CD14-positive monocyte (primary cell): ENCODE measurements around the gene COL4A2. TPM values are rescaled to one million over a fixed set of nuclear protein-coding genes. Genes with fewer than 3 reads are reported as not detected.

Source experiments
- DNase-seq, 3 donors: peaks; one replicate each; pipeline ENCODE4 v3.0.0-alpha.2; 2011 to 2022
- H2AFZ ChIP-seq: 2 replicates; pipeline ENCODE4 v1.6.0; 2012; ENCODE audit warnings: mild to moderate bottlenecking, low read depth, low read length, inconsistent platforms; ENCODE audit not compliant: insufficient read depth, poor library complexity, severe bottlenecking
- H3K27ac ChIP-seq, 2 donors: 1 replicate in 1 of 2; 2 replicates in 1 of 2; pipeline ENCODE4 v1.5.1; 2012 to 2013; ENCODE audit warnings: low read length in 2 of 2, control low read depth in 1 of 2, inconsistent platforms in 1 of 2, low read depth in 1 of 2, mild to moderate bottlenecking in 1 of 2
- H3K27me3 ChIP-seq, 2 donors: one replicate each; pipeline versions ENCODE4 v1.6.0 to v1.6.1; 2011 to 2013; ENCODE audit warnings: low read length in 2 of 2; ENCODE audit not compliant: control insufficient read depth in 2 of 2, insufficient read depth in 2 of 2
- H3K36me3 ChIP-seq, 2 donors: replicated peaks in 1 of 2; 1 replicate in 1 of 2; 2 replicates in 1 of 2; pipeline versions ENCODE4 v1.5.1 to v1.6.1; 2012 to 2013; ENCODE audit warnings: low read length in 2 of 2, control low read depth in 1 of 2, inconsistent platforms in 1 of 2, mild to moderate bottlenecking in 1 of 2; ENCODE audit not compliant: insufficient read depth in 2 of 2, control insufficient read depth in 1 of 2
- H3K4me1 ChIP-seq, 2 donors: 1 replicate in 1 of 2; 2 replicates in 1 of 2; pipeline versions ENCODE4 v1.5.1 to v1.6.1; 2012 to 2013; ENCODE audit warnings: low read length in 2 of 2, control low read depth in 1 of 2, inconsistent platforms in 1 of 2, mild to moderate bottlenecking in 1 of 2, moderate library complexity in 1 of 2; ENCODE audit not compliant: insufficient read depth in 2 of 2, control insufficient read depth in 1 of 2
- H3K4me2 ChIP-seq: replicated peaks from 2 replicates; pipeline ENCODE3; 2012; ENCODE audit warnings: low read length, moderate library complexity, mild to moderate bottlenecking; ENCODE audit not compliant: poor library complexity, severe bottlenecking; ENCODE audit errors: extremely low read depth
- H3K4me3 ChIP-seq, 3 experiments: fragments of 200-600 bp in 1 of 3; sonication (generic) in 1 of 3; replicated peaks in 1 of 3; 1 replicate in 2 of 3; 2 replicates in 1 of 3; pipeline ENCODE4 v1.5.1; 2011 to 2013; ENCODE audit warnings: low read length in 3 of 3, mild to moderate bottlenecking in 3 of 3, control low read depth in 2 of 3, low read depth in 2 of 3, inconsistent platforms in 1 of 3, moderate library complexity in 1 of 3
- H3K79me2 ChIP-seq: 2 replicates; pipeline ENCODE4 v1.6.0; 2012; ENCODE audit warnings: mild to moderate bottlenecking, control low read depth, inconsistent platforms, low read length, moderate library complexity; ENCODE audit not compliant: insufficient read depth
- H3K9ac ChIP-seq: 2 replicates; pipeline ENCODE4 v1.6.0; 2017; ENCODE audit warnings: low read length, mild to moderate bottlenecking; ENCODE audit not compliant: insufficient read depth, poor library complexity, severe bottlenecking
- H3K9me3 ChIP-seq, 2 donors: replicated peaks in 1 of 2; 1 replicate in 1 of 2; 2 replicates in 1 of 2; pipeline versions ENCODE4 v1.5.1 to v1.6.1; 2012 to 2013; ENCODE audit warnings: low read length in 2 of 2, control low read depth in 1 of 2; ENCODE audit not compliant: control insufficient read depth in 1 of 2, insufficient read depth in 1 of 2
- H4K20me1 ChIP-seq: 2 replicates; pipeline ENCODE4 v1.6.0; 2012; ENCODE audit warnings: mild to moderate bottlenecking, low read length, control low read depth, moderate library complexity; ENCODE audit not compliant: insufficient read depth
- H3K27ac Mint-ChIP-seq, 7 donors: one replicate each; pipeline ENCODE4 v1.8.0; 2020; ENCODE audit warnings: mild to moderate bottlenecking in 7 of 7, mixed read lengths in 7 of 7, moderate library complexity in 6 of 7, inconsistent platforms in 2 of 7
- H3K27me3 Mint-ChIP-seq, 3 donors: one replicate each; pipeline ENCODE4 v1.8.0; 2021 to 2022; ENCODE audit warnings: low read depth in 3 of 3, mild to moderate bottlenecking in 3 of 3, mixed read lengths in 3 of 3, moderate library complexity in 3 of 3, inconsistent platforms in 1 of 3
- H3K36me3 Mint-ChIP-seq, 2 donors: one replicate each; pipeline ENCODE4 v1.8.0; 2020; ENCODE audit warnings: mixed read lengths in 2 of 2, inconsistent platforms in 1 of 2, mild to moderate bottlenecking in 1 of 2
- H3K4me1 Mint-ChIP-seq: one replicate; pipeline ENCODE4 v1.8.0; 2020; ENCODE audit warnings: mild to moderate bottlenecking, mixed read lengths
- H3K4me3 Mint-ChIP-seq, 2 donors: one replicate each; pipeline ENCODE4 v1.8.0; 2020; ENCODE audit warnings: mild to moderate bottlenecking in 2 of 2, mixed read lengths in 2 of 2, moderate library complexity in 1 of 2
- H3K9me3 Mint-ChIP-seq, 7 donors: one replicate each; pipeline ENCODE4 v1.8.0; 2020 to 2022; ENCODE audit warnings: mixed read lengths in 7 of 7, mild to moderate bottlenecking in 6 of 7, moderate library complexity in 6 of 7, inconsistent platforms in 2 of 7
- WGBS: methylation state at CpG from one replicate; pipeline ENCODE4 v1.1.5; 2013; ENCODE audit warnings: missing lambda C conversion rate; ENCODE audit not compliant: insufficient coverage; 5-methylcytosine and 5-hydroxymethylcytosine counted together
- intact Hi-C, 2 donors: fragments of 100-400 bp; cut with micrococcal nuclease; formaldehyde crosslinking; loops; one replicate each; pipeline versions ENCODE4 v1.15.0 to v1.15.1; 2023
- polyA plus RNA-seq, 3 donors: library from polyadenylated mRNA; depleted of rRNA in 1 of 3; unstranded in 2 of 3; stranded (reverse) in 1 of 3; fragments of 300-500 nt in 2 of 3; fragments of >200 nt in 1 of 3; fragmentation: Illumina TruSeq in 2 of 3; gene quantifications; 1 replicate in 2 of 3; 2 replicates in 1 of 3; pipeline ENCODE4 v1.2.3, GENCODE V29; 2012 to 2021
- TF ChIP-seq, protein P1 (sequence below): fragments of 200-600 bp; IDR thresholded peaks from one replicate; pipeline ENCODE4 v1.8.0; 2022; ENCODE audit warnings: antibody characterized with exemption, mild to moderate bottlenecking

COL4A2 gene
- polyA plus RNA-seq, 3 donors = not detected

DNA sequence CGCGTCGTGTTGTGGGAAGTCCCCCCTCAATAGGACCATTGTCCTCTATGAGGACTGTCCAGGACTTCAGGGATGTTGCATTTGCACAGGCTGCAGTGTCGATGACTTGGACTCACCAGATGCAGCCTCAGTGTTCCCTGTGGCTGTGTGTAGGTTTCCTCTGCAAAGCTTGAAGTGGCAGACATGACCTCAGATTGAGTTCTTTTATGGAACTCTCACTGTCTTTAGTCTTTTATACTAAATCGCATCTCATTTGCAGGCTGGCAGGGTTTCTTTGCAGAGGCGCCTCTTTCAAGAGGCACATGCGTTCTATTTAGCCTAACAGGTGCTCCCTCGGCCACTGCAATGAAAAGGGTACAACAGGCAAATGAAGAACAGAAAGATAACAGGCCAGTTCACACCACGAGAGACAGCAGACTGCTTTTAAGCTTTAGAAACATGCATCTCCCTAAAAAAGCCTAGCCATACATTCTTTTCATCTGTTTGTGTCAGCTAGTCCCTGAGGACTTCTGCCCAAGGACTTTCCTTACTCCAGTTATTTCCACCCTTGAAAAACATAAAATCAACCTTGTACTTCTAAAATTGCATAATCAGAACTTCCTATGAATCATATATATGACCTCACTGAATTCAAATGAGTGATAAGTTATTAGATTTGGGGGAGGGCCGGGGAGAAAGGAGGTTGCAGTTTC lies 136.0 kb downstream of the COL4A2 start:
- TF ChIP-seq, protein P1, sequence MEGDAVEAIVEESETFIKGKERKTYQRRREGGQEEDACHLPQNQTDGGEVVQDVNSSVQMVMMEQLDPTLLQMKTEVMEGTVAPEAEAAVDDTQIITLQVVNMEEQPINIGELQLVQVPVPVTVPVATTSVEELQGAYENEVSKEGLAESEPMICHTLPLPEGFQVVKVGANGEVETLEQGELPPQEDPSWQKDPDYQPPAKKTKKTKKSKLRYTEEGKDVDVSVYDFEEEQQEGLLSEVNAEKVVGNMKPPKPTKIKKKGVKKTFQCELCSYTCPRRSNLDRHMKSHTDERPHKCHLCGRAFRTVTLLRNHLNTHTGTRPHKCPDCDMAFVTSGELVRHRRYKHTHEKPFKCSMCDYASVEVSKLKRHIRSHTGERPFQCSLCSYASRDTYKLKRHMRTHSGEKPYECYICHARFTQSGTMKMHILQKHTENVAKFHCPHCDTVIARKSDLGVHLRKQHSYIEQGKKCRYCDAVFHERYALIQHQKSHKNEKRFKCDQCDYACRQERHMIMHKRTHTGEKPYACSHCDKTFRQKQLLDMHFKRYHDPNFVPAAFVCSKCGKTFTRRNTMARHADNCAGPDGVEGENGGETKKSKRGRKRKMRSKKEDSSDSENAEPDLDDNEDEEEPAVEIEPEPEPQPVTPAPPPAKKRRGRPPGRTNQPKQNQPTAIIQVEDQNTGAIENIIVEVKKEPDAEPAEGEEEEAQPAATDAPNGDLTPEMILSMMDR = no peak
- no peaks in the 10 kb centered on the region for H3K36me3 ChIP-seq
- no peaks in the 10 kb centered on the region for H3K9me3 ChIP-seq
- intact Hi-C loops = no loop called here
- H3K27me3 ChIP-seq = peaks cover 0 to 4% of the 10 kb centered on the region in 2 donors
- H3K9ac ChIP-seq = no peak overlapping the region
- H3K27ac ChIP-seq = no peak overlapping the region
- 88% methylated on average over 8 of the region's 10 CpGs for WGBS
- no peak overlapping the region for H2AFZ ChIP-seq
- DNase-seq = peak in 2 of 3 donors; percentile 1 to 43
- H3K4me3 ChIP-seq = no peak overlapping the region
- peaks cover 11 to 39% (median 23%) of the 10 kb centered on the region in 3 donors for H3K27me3 Mint-ChIP-seq
- no peaks in the 10 kb centered on the region for H3K36me3 Mint-ChIP-seq
- H3K4me2 ChIP-seq = no peak overlapping the region
- H3K4me1 Mint-ChIP-seq = peaks cover 10% of the 10 kb centered on the region
- no peaks in the 10 kb centered on the region for H3K4me1 ChIP-seq
- H3K27ac Mint-ChIP-seq = peak overlapping the region in 1 of 7 donors; percentile 52
- no peaks in the 10 kb centered on the region for H4K20me1 ChIP-seq
- no peaks in the 10 kb centered on the region for H3K79me2 ChIP-seq
- H3K9me3 Mint-ChIP-seq = peaks cover 0 to 1% (median 0%) of the 10 kb centered on the region in 7 donors
- no peak overlapping the region for H3K4me3 Mint-ChIP-seq

- Histone ChIP-seq H3K4me1 (no peaks in the 10 kb centered on the region), H3K27me3 (peaks cover 0 to 4% of the 10 kb centered on the region in 2 donors), H3K9me3 (no peaks in the 10 kb centered on the region), H3K27ac (no peak overlapping the region), H3K4me2 (no peak overlapping the region), H3K9ac (no peak overlapping the region), H2AFZ (no peak overlapping the region), H3K4me3 (no peak overlapping the region), H4K20me1 (no peaks in the 10 kb centered on the region), H3K36me3 (no peaks in the 10 kb centered on the region), H3K79me2 (no peaks in the 10 kb centered on the region)
- TF ChIP-seq, protein P1 = no peak
- H3K4me1 Mint-ChIP-seq = peaks cover 10% of the 10 kb centered on the region
- intact Hi-C loops = no loop called here
- WGBS = 91% methylated on average over 9 of the region's 12 CpGs
- no peaks in the 10 kb centered on the region for H3K36me3 Mint-ChIP-seq
- peak overlapping the region in 1 of 7 donors; percentile 52 for H3K27ac Mint-ChIP-seq
- H3K9me3 Mint-ChIP-seq = peaks cover 0 to 1% (median 0%) of the 10 kb centered on the region in 7 donors
- peak overlapping the region in 1 of 2 donors; percentile 36 for H3K4me3 Mint-ChIP-seq
- peaks cover 11 to 38% (median 21%) of the 10 kb centered on the region in 3 donors for H3K27me3 Mint-ChIP-seq
- no peak for DNase-seq
Measured at GRCh38 chr13:110443622-110444225, 136.6 kb downstream of the COL4A2 start.
